GM18511 (cell line): ENCODE results near the gene RIOK3.
A peak's percentile ranks its signal among the peaks of the same experiment; 100 is the strongest.
"Not testable (repeated sequence)": the region's sequence is repeated elsewhere in the genome, so short reads cannot be mapped to it uniquely, and the experiment has no call there.

Experiments used
- ATAC-seq: cut with Tn5 transposase; IDR thresholded peaks from one replicate; pipeline ENCODE4 v1.9.1; 2021; ENCODE audit warnings: mild to moderate bottlenecking, moderate library complexity; ENCODE audit not compliant: unreplicated experiment

RIOK3 gene

DNA sequence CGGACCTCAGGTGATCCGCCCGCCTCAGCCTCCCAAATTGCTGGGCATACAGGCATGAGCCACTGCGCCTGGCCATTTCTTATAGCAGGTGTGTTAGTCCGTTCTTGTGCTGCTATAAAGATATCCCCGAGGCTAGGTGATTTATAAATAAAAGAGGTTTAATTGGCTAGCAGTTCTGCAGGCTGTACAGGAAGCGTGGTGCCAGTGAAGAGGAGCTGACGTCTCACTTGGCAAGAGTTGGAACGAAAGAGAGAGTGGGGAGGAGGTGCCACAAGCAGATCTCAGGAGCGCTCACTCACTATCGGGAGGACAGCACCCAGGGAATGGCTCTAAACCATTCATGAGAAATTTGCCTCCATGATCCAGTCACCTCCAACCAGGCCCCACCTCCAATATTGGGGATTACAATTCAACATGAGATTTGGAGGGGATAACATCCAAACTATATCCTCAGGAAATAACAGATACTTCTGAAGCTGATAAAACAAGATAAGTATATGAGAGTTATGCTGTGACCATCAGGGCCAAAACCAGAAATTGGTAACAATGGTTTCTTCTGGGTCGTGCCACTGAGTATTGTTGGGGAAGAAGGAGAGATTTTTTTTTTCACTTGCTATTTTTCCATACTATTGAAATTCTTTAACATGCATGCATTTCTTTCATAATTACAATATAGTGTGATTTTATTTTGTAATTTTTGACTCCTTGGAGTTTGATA lies 42.8 kb downstream of the RIOK3 start:
- no peak for ATAC-seq

- no peak for ATAC-seq
These were observed 45.0 kb downstream of the RIOK3 start for GRCh38 chr18:23498117-23498516.

GRCh38 chr18:23498877-23499276 lies 45.8 kb downstream of the RIOK3 start:
- ATAC-seq, result peak; percentile 36

GRCh38 chr18:23499291-23499781 lies 46.2 kb downstream of the RIOK3 start:
- ATAC-seq, result no peak

DNA sequence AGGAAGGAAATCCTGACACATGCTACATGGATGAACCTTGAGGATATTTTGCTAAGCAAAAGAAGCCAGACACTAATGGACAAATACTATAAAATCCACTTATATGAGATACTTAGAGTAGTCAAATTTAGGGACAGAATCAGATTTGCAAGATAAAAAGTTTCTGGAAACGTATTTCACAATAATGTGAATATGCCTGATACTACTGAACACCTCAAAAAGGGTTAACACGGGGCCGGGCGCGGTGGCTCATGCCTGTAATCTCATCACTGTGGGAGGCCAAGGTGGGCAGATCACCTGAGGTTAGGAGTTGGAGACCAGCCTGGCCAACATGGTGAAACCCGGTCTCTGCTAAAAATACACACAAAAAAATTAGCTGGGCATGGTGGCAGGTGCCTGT lies 48.5 kb downstream of the RIOK3 start:
- no peak for ATAC-seq

- ATAC-seq, result no peak
These were observed 49.5 kb downstream of the RIOK3 start for GRCh38 chr18:23502516-23503037.

DNA sequence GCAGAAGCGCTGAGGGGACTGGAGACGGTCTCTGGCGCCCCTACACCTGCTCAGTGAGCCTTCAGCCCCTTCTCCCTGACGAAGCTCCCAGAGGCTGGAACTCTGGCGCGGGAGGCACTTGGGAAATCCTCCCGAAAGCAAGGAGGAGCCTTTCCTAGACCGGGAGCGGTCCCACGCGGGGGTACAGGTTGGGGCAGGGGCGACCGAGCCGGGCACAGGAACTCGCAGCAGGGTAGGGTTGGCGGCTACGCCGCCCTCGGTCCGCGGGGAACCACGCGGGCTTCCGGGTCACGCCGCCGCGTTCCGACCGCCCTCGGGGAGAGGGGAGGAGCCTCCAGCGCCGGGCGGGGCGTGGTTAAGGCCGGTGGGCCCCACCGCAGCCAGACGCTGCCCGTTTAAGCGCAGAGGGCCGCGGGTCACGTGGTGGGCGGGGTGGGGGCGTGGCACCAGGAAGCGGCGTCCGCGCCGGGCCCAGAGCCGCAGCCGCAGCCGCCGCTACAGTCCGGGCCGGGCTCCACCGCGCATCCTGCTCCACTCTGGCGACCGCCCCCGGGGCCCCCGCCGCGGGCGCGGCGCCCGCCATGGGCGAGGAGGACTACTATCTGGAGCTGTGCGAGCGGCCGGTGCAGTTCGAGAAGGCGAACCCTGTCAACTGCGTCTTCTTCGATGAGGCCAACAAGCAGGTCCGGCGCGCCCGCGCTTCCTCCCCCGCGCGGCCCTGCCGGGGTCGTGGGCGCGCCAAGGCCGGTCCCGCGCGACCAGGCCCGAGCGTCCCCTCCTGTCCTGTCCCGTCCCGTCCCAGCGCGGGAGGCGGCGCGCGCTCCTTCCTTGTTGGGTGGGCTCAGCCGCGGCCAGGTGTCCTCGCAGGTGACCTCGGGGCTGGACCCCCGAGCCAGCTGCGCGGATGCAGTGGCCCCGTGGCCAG lies 50.2 kb downstream of the RIOK3 start, which contains the start of gene RMC1:
RMC1 (plus strand) TSS at position 474 of the 925 bp plus-strand sequence; CDS start at position 582, 108 bp downstream.
- peak; percentile 77 for ATAC-seq

DNA sequence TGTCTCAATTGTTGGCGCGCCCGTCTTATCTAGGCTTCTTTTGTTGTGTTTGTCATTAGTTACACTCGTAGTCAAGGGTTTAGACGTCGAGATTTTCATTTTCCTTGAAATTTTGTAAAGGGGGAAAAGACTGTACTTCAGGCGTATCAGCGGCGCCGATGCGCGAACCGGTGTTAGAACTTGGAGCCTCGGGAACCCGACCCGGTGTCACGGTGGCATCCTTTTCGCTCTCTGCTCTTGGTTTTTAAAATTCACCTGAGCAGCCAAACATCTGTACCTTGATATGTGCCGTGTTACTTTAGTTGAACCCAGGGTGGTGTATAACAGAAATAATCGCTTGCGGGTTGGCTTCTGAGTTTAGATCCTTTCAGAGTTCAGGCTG lies 50.9 kb downstream of the RIOK3 start:
- ATAC-seq, result no peak

GRCh38 chr18:23504720-23505119 lies 51.6 kb downstream of the RIOK3 start:
- peak; percentile 62 for ATAC-seq

DNA sequence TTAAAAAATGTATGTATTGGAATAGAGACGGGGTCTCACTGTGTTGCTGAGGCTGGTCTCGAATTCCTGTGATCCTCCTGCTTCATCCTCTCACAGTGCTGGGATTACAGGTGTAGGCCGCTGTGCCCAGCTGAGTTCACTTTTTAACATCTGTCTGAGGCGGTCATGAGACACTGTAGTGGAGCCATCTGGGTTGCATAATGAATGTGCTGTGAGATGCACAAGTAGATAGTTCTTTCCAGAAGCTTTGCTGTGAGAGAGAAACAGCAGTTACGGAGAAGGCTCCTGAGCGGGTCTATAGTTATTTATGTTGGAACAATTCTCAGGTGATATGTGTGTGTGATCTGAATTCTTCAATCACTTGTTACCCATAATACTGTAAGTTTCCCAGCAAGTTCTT lies 53.3 kb downstream of the RIOK3 start:
- ATAC-seq, result no peak

DNA sequence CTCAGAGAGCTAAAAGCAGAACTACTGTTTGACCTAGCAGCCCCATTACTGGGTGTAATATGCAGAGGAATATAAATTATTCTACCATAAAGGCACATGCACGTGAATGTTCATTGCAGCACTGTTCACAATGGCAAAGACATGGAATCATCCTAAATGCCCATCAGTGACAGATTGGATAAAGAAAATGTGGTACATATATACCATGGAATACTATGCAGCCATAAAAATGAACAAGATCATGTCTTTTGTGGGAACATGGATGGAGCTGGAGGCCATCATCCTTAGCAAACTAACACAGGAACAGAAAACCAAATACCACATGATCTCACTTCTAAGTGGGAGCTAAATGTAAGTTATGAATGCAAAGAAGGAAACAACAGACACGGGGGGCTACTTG lies 57.8 kb downstream of the RIOK3 start:
- not testable (repeated sequence) for ATAC-seq

GRCh38 chr18:23512216-23512615 lies 59.1 kb downstream of the RIOK3 start:
- not testable (repeated sequence) for ATAC-seq

DNA sequence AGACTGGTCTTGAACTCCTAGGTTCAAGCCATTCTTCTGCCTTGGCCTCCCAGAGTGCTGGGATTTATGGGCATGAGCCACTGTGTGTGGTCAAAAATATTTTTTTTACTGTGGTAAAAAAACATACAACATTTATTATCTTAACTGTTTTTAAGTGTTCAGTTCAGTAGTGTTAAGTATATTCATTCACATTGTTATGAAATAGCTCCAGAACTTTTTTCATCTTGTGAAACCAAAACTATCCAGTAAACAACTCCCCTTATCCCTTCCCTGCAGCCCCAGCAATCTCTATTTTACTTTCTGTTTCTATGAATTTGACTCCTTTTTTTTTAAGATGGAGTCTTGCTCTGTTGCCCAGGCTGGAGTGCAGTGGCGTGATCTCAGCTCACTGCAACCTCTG lies 59.6 kb downstream of the RIOK3 start:
- ATAC-seq, result no peak

GRCh38 chr18:23515911-23516546 lies 62.9 kb downstream of the RIOK3 start:
- ATAC-seq, result peak; percentile 91

GRCh38 chr18:23519734-23520133 lies 66.6 kb downstream of the RIOK3 start:
- ATAC-seq, result no peak

DNA sequence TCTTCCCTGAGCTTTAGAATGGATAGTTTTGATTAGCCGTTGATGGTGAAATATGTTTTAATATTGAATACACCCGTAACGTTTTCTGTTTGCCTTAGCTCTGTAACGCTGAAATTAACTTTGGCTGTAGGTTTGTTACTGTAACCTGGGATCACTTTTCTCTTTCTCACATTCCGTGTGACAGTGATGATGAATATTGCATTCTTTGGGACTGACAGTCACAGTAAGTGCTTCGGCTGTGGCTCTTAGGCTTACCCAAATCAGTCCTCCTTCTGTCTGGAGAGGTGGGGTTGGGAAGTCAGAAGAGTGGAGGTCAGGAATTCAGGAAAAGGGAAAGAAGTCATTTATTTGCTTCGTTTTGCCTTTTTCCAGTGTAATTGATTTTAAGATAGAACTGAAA lies 68.2 kb downstream of the RIOK3 start:
- no peak for ATAC-seq

GRCh38 chr18:23521907-23522306 lies 68.8 kb downstream of the RIOK3 start:
- no peak for ATAC-seq

DNA sequence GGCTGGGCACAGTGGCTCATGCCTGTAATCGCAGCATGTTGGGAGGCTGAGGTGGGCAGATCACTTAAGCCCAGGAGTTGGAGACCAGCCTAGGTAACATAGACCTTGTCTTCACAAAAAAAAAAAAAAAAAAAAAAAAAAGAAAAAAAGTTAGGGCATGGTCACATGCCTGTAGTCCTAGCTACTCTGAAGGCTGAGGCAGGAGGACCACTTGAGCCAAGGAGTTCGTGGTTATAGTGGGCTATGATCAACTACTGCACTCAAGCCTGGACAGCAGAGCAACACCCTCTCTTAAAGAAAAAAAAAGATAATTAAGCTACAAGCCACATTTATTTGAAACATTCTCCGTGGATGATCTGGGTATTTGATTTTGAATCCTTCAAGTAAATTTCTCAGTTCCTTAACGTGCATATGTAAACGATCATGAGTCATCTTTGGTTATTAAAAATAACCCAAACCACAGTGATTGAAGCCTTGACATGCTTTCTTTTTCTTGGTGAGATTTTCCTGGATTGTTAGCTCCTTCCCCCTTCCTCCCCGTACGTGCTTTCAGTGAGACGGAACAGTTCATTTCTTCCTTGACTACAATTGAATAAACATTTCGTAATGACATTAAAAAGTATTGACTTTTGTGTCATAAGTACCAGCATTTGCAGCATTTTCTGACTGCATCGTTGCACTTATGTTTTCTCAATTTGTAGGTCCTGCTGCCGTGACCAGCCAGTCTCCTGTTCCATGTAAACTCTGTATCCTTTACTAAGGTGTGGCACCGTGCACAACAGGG lies 70.5 kb downstream of the RIOK3 start:
- ATAC-seq, result peak; percentile 69

- no peak for ATAC-seq
These were observed 71.2 kb downstream of the RIOK3 start for GRCh38 chr18:23524213-23524707.

- no peak for ATAC-seq
These were observed 73.5 kb downstream of the RIOK3 start for GRCh38 chr18:23526501-23527063.
